Measurements from ENCODE around the gene ITIH4. TPM values are rescaled to one million over a fixed set of nuclear protein-coding genes. Genes with fewer than 3 reads are reported as not detected.

ITIH4 gene
- total and polyA plus RNA-seq, 9 of the 15 experiments (the other 6 are each of a cell fraction or from before 2014, with no cell fraction given), result 0.09 to 0.62 (median 0.20) TPM; not detected in 6

DNA sequence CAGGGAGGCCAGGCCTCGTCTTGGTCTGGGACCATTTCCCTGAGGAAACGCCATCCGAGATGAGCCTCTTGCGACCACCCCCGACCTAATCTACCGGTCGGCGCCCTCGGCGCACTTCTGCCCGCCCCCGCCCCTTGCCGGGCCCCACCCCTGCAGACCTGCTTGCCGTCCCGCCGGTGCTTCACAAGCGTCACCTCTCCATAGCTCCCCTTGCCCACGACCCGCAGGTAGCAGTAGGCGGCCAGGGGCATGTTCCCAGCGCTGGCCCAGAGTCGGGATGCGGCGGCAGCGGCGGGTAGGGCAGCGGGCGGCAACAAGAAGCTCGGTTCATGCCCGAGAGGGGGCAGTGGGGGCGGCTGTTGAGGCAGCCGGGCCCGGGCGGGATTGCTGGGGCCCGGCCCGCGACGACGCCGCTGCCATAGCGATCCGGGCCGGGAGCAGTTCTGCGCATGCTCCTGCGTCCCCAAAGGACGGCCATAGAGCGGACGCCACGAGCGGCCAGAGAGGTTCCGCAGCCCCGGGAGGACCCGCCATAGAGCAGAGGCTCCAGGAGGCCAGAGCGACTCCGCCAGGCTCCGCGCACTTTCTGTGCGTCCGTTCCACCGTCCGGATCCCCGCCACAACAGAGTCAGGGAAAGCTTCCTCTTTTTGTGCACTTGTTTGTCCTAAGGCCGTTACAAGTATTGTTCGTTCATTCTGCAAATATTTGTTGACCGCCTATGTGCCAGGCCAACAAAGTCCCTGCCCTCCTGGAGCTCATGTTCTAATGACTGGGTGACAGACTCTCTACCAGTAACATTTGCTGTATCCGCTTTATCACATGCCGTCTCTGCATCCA is 59.8 kb downstream of the ITIH4 start, which contains the start of gene NEK4 (continued):
- TF ChIP-seq, protein P1, sequence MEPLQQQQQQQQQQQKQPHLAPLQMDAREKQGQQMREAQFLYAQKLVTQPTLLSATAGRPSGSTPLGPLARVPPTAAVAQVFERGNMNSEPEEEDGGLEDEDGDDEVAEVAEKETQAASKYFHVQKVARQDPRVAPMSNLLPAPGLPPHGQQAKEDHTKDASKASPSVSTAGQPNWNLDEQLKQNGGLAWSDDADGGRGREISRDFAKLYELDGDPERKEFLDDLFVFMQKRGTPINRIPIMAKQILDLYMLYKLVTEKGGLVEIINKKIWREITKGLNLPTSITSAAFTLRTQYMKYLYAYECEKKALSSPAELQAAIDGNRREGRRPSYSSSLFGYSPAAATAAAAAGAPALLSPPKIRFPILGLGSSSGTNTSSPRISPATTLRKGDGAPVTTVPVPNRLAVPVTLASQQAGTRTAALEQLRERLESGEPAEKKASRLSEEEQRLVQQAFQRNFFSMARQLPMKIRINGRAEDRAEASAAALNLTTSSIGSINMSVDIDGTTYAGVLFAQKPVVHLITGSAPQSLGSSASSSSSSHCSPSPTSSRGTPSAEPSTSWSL (CRISPR knock-in tag; IDR thresholded peaks at IDR 0.05; ENCODE audit: borderline replicate concordance), result no peak
- TF ChIP-seq TFAM (CRISPR knock-in tag; conservative IDR thresholded peaks at IDR 0.05) (no peak), NCOA6 (IDR thresholded peaks at IDR 0.05) (no peak), MTA2 (IDR thresholded peaks at IDR 0.05; ENCODE audit: low read depth) (no peak), HOXB6 (CRISPR knock-in tag; IDR thresholded peaks at IDR 0.05; ENCODE audit: borderline replicate concordance) (no peak), MBD2 (IDR thresholded peaks at IDR 0.05; ENCODE audit: borderline replicate concordance, low read depth) (peak; percentile 62), JUN (IDR thresholded peaks at IDR 0.05; ENCODE audit: borderline replicate concordance, low read depth, low read length) (0 out of 2 replicates have a peak, but pooled peaks have one; percentile 7), JUN (CRISPR knock-in tag; IDR thresholded peaks at IDR 0.05; ENCODE audit: borderline replicate concordance) (no peak), FOXA1 (IDR thresholded peaks at IDR 0.05; ENCODE audit: borderline replicate concordance) (no peak), ZFX (CRISPR knock-in tag; IDR thresholded peaks at IDR 0.05) (peak; percentile 85)
- TF ChIP-seq, protein P2, sequence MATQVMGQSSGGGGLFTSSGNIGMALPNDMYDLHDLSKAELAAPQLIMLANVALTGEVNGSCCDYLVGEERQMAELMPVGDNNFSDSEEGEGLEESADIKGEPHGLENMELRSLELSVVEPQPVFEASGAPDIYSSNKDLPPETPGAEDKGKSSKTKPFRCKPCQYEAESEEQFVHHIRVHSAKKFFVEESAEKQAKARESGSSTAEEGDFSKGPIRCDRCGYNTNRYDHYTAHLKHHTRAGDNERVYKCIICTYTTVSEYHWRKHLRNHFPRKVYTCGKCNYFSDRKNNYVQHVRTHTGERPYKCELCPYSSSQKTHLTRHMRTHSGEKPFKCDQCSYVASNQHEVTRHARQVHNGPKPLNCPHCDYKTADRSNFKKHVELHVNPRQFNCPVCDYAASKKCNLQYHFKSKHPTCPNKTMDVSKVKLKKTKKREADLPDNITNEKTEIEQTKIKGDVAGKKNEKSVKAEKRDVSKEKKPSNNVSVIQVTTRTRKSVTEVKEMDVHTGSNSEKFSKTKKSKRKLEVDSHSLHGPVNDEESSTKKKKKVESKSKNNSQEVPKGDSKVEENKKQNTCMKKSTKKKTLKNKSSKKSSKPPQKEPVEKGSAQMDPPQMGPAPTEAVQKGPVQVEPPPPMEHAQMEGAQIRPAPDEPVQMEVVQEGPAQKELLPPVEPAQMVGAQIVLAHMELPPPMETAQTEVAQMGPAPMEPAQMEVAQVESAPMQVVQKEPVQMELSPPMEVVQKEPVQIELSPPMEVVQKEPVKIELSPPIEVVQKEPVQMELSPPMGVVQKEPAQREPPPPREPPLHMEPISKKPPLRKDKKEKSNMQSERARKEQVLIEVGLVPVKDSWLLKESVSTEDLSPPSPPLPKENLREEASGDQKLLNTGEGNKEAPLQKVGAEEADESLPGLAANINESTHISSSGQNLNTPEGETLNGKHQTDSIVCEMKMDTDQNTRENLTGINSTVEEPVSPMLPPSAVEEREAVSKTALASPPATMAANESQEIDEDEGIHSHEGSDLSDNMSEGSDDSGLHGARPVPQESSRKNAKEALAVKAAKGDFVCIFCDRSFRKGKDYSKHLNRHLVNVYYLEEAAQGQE (IDR thresholded peaks at IDR 0.05; ENCODE audit: borderline replicate concordance), result no peak
- TF ChIP-seq, protein P2 (CRISPR knock-in tag; IDR thresholded peaks at IDR 0.05; ENCODE audit: low read depth), result no peak
- TF ChIP-seq, protein P3, sequence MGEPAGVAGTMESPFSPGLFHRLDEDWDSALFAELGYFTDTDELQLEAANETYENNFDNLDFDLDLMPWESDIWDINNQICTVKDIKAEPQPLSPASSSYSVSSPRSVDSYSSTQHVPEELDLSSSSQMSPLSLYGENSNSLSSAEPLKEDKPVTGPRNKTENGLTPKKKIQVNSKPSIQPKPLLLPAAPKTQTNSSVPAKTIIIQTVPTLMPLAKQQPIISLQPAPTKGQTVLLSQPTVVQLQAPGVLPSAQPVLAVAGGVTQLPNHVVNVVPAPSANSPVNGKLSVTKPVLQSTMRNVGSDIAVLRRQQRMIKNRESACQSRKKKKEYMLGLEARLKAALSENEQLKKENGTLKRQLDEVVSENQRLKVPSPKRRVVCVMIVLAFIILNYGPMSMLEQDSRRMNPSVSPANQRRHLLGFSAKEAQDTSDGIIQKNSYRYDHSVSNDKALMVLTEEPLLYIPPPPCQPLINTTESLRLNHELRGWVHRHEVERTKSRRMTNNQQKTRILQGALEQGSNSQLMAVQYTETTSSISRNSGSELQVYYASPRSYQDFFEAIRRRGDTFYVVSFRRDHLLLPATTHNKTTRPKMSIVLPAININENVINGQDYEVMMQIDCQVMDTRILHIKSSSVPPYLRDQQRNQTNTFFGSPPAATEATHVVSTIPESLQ (CRISPR knock-in tag; IDR thresholded peaks at IDR 0.05), result peak; percentile 87; the same call in 1 of the 2 replicates
- TF ChIP-seq, protein P4, sequence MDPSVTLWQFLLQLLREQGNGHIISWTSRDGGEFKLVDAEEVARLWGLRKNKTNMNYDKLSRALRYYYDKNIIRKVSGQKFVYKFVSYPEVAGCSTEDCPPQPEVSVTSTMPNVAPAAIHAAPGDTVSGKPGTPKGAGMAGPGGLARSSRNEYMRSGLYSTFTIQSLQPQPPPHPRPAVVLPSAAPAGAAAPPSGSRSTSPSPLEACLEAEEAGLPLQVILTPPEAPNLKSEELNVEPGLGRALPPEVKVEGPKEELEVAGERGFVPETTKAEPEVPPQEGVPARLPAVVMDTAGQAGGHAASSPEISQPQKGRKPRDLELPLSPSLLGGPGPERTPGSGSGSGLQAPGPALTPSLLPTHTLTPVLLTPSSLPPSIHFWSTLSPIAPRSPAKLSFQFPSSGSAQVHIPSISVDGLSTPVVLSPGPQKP (CRISPR knock-in tag; IDR thresholded peaks at IDR 0.05), result no peak

All from K562 (cell line).